Kidney (tissue), 14 donors: ENCODE measurements around the gene COP1. TPM values are rescaled to one million over a fixed set of nuclear protein-coding genes. Genes with fewer than 3 reads are reported as not detected.

Experiments
- DNase-seq, 5 donors: peaks; one replicate each; pipeline ENCODE4 v3.0.0-alpha.2; 2013 to 2020
- FAIRE-seq: peaks from 2 replicates; lab custom pipeline; 2012; peaks lifted over from hg19 to GRCh38; lab: Jason Lieb, UNC
- H3K27ac ChIP-seq, 2 donors: one replicate each; pipeline ENCODE4 v1.7.0; 2013; ENCODE audit warnings: low read depth in 2 of 2, low read length in 2 of 2, inconsistent platforms in 1 of 2
- H3K27me3 ChIP-seq: one replicate; pipeline ENCODE4 v1.7.1; 2013; ENCODE audit warnings: low read length, inconsistent platforms; ENCODE audit not compliant: control insufficient read depth, insufficient read depth
- H3K36me3 ChIP-seq, 3 donors: one replicate each; pipeline versions ENCODE4 v1.7.0 to v1.7.1; 2013; ENCODE audit warnings: low read length in 3 of 3, control low read depth in 1 of 3, inconsistent platforms in 1 of 3; ENCODE audit not compliant: insufficient read depth in 3 of 3, control insufficient read depth in 2 of 3
- H3K4me1 ChIP-seq, 3 donors: one replicate each; pipeline versions ENCODE4 v1.7.0 to v1.7.1; 2013; ENCODE audit warnings: low read length in 3 of 3, inconsistent platforms in 1 of 3, low read depth in 1 of 3; ENCODE audit not compliant: control insufficient read depth in 2 of 3, insufficient read depth in 2 of 3
- H3K4me3 ChIP-seq, 3 donors: one replicate each; pipeline versions ENCODE4 v1.7.0 to v1.8.1; 2013; ENCODE audit warnings: low read length in 3 of 3, control low read depth in 1 of 3, inconsistent platforms in 1 of 3
- H3K9ac ChIP-seq, 3 donors: one replicate each; pipeline versions ENCODE4 v1.7.0 to v1.7.1; 2013; ENCODE audit warnings: low read length in 3 of 3, control low read depth in 1 of 3, inconsistent platforms in 1 of 3
- H3K9me3 ChIP-seq, 3 donors: one replicate each; pipeline versions ENCODE4 v1.7.0 to v1.7.1; 2013; ENCODE audit warnings: low read length in 3 of 3, control low read depth in 1 of 3, inconsistent platforms in 1 of 3; ENCODE audit not compliant: control insufficient read depth in 2 of 3, insufficient read depth in 1 of 3
- CTCF ChIP-seq: IDR thresholded peaks from 3 replicates; pipeline ENCODE4 v1.5.1; 2012; ENCODE audit warnings: mild to moderate bottlenecking, moderate library complexity, borderline replicate concordance; ENCODE audit not compliant: insufficient read depth; ENCODE audit errors: extremely low read depth
- intact Hi-C: fragments of 100-400 bp; cut with DNase I; formaldehyde crosslinking; loops from one replicate; pipeline ENCODE4 v1.11.1; 2022
- polyA plus RNA-seq: library from polyadenylated mRNA; stranded (reverse); fragments of 350-450 nt; fragmentation: Illumina TruSeq; extraction: RNeasy Lipid Tissue Mini Kit (QIAGEN cat#74804); gene quantifications from one replicate; pipeline ENCODE4 v1.2.3, GENCODE V29; 2014; ENCODE audit warnings: low read depth, low replicate concordance; ENCODE audit not compliant: insufficient read depth
- total RNA-seq: library from RNA; stranded (reverse); fragmentation: NEBNext Ultra II Directional; extraction: Animal tissue kit (Norgen Biotek cat#: 25700); gene quantifications from one replicate; pipeline ENCODE4 v1.2.1, GENCODE V29; 2021
- donor health status: control.
- donor health status: control.
- donor health status: control.
- donor health status: control.
- donor health status: control.
- donor health status: DM: yes; HTN: yes; CAD: no.
- donor health status: Normal renal cell carcinoma (clear cell type).

The COP1 gene
- total and polyA plus RNA-seq, 2 donors from 2014 or later: 38.3 to 40.2 TPM

- Histone ChIP-seq H3K4me1 (no peaks in the 10 kb centered on the region), H3K36me3 (no peaks in the 10 kb centered on the region), H3K9me3 (peaks cover 0 to 7% (median 3%) of the 10 kb centered on the region in 3 donors), H3K9ac (no peak overlapping the region), H3K27me3 (no peaks in the 10 kb centered on the region), H3K27ac (no peak overlapping the region), H3K4me3 (no peak overlapping the region)
- FAIRE-seq (no peak), DNase-seq (no peak)
- no peak for TF ChIP-seq CTCF
- intact Hi-C loops: no loop called here
Observed at GRCh38 chr1:176118985-176119384, 88.1 kb downstream of the COP1 start.

- H3K27me3 ChIP-seq: no peaks in the 10 kb centered on the region
- no peak for DNase-seq
- intact Hi-C loops: no loop called here
- FAIRE-seq: no peak
- H3K9ac ChIP-seq: no peak overlapping the region
- H3K4me1 ChIP-seq: no peaks in the 10 kb centered on the region
- no peak overlapping the region for H3K4me3 ChIP-seq
- no peak for TF ChIP-seq CTCF
- no peaks in the 10 kb centered on the region for H3K36me3 ChIP-seq
- H3K9me3 ChIP-seq: no peaks in the 10 kb centered on the region
- no peak overlapping the region for H3K27ac ChIP-seq
Observed at GRCh38 chr1:176111835-176112234, 95.3 kb downstream of the COP1 start.

- FAIRE-seq: no peak
- no peak for DNase-seq
- Histone ChIP-seq H3K9me3 (no peaks in the 10 kb centered on the region), H3K9ac (no peak overlapping the region), H3K27me3 (no peaks in the 10 kb centered on the region), H3K27ac (no peak overlapping the region), H3K4me3 (no peak overlapping the region), H3K36me3 (no peaks in the 10 kb centered on the region), H3K4me1 (no peaks in the 10 kb centered on the region)
- intact Hi-C loops: no loop called here
- TF ChIP-seq CTCF: no peak
Observed at GRCh38 chr1:176110203-176110602, 96.9 kb downstream of the COP1 start.

- Histone ChIP-seq H3K27ac (no peak overlapping the region), H3K27me3 (no peaks in the 10 kb centered on the region), H3K9me3 (peaks cover 0 to 20% (median 9%) of the 10 kb centered on the region in 3 donors), H3K4me3 (no peak overlapping the region), H3K9ac (no peak overlapping the region), H3K4me1 (no peaks in the 10 kb centered on the region), H3K36me3 (peaks cover 0 to 12% (median 8%) of the 10 kb centered on the region in 3 donors)
- no peak for TF ChIP-seq CTCF
- intact Hi-C loops: no loop called here
- DNase-seq (no peak), FAIRE-seq (no peak)
Observed at GRCh38 chr1:176102768-176103350, 104.2 kb downstream of the COP1 start.
